H1 (cell line): Measurements from ENCODE around the gene DAPK3. TPM values are rescaled to one million over a fixed set of nuclear protein-coding genes. Genes with fewer than 3 reads are reported as not detected.

Experiments used
- CTCF ChIA-PET: fragments of 300-600 bp; sonication (Branson Sonifier 250); formaldehyde crosslinking; loops from one replicate; lab custom pipeline; 2021; ENCODE audit not compliant: partially characterized antibody; lab: Charles Lee
- POLR2A ChIA-PET: fragments of 300-600 bp; sonication (Branson Sonifier 250); formaldehyde crosslinking; loops from one replicate; lab custom pipeline; 2021; ENCODE audit warnings: inconsistent platforms; ENCODE audit not compliant: partially characterized antibody; lab: Charles Lee
- DNase-seq, 2 experiments: peaks; one replicate each; pipeline versions ENCODE4 v3.0.0 to v3.0.0-alpha.2; 2010 to 2022; ENCODE audit warnings: low spot score in 2 of 2, low read depth in 1 of 2, mixed read lengths in 1 of 2
- FAIRE-seq: peaks from 2 replicates; lab custom pipeline; 2011; peaks lifted over from hg19 to GRCh38; lab: Jason Lieb, UNC
- H2AFZ ChIP-seq: 2 replicates; pipeline ENCODE4 v1.8.1; 2012; ENCODE audit warnings: low read length, inconsistent platforms
- H2AK5ac ChIP-seq: 2 replicates; pipeline ENCODE4 v1.6.1; 2013; ENCODE audit warnings: low read depth, low read length
- H2BK120ac ChIP-seq: replicated peaks from 2 replicates; pipeline ENCODE3; 2013; ENCODE audit warnings: low read depth, low read length, inconsistent platforms
- H2BK12ac ChIP-seq: 2 replicates; pipeline ENCODE4 v1.6.1; 2013; ENCODE audit warnings: low read depth, low read length
- H2BK15ac ChIP-seq: 2 replicates; pipeline ENCODE4 v1.6.1; 2013; ENCODE audit warnings: low read length
- H2BK20ac ChIP-seq: 2 replicates; pipeline ENCODE4 v1.6.1; 2013; ENCODE audit warnings: low read length
- H2BK5ac ChIP-seq: 2 replicates; pipeline ENCODE4 v1.6.1; 2013; ENCODE audit warnings: low read depth, low read length
- H3K14ac ChIP-seq: 2 replicates; pipeline ENCODE4 v1.6.1; 2013; ENCODE audit warnings: inconsistent platforms; ENCODE audit not compliant: insufficient read length
- H3K18ac ChIP-seq: 2 replicates; pipeline ENCODE4 v1.6.1; 2013; ENCODE audit warnings: low read length; ENCODE audit errors: extremely low read depth
- H3K23ac ChIP-seq: 2 replicates; pipeline ENCODE4 v1.6.1; 2013; ENCODE audit warnings: inconsistent platforms; ENCODE audit not compliant: insufficient read length
- H3K23me2 ChIP-seq: 2 replicates; pipeline ENCODE4 v1.6.1; 2013; ENCODE audit warnings: low read depth, low read length
- H3K27ac ChIP-seq: 2 replicates; pipeline ENCODE4 v1.6.1; 2011; ENCODE audit warnings: low read depth, low read length, inconsistent platforms
- H3K27me3 ChIP-seq, 4 experiments: replicated peaks in 1 of 4; 1 replicate in 1 of 4; 2 replicates in 3 of 4; pipeline versions ENCODE4 v1.6.1 to v1.8.1; 2011 to 2013; ENCODE audit warnings: low read length in 3 of 4, mild to moderate bottlenecking in 3 of 4, inconsistent platforms in 2 of 4, mixed read lengths in 2 of 4, moderate library complexity in 1 of 4; ENCODE audit not compliant: control insufficient read depth in 3 of 4, insufficient read depth in 3 of 4; ENCODE audit errors: extremely low read depth in 1 of 4
- H3K36me3 ChIP-seq, 4 experiments: 2 replicates each; pipeline versions ENCODE4 v1.6.1 to v1.8.1; 2011 to 2013; ENCODE audit warnings: mild to moderate bottlenecking in 4 of 4, low read length in 3 of 4, moderate library complexity in 2 of 4, control low read depth in 1 of 4, inconsistent platforms in 1 of 4; ENCODE audit not compliant: insufficient read depth in 4 of 4, control insufficient read depth in 2 of 4
- H3K4ac ChIP-seq: replicated peaks from 2 replicates; pipeline ENCODE3; 2013; ENCODE audit warnings: low read length, low read depth, mixed read lengths, inconsistent platforms; ENCODE audit not compliant: insufficient read length
- H3K4me1 ChIP-seq, 4 experiments: replicated peaks in 1 of 4; 1 replicate in 1 of 4; 2 replicates in 3 of 4; pipeline versions ENCODE4 v1.6.1 to v1.8.1; 2011 to 2013; ENCODE audit warnings: low read length in 3 of 4, inconsistent platforms in 2 of 4, mixed read lengths in 1 of 4; ENCODE audit not compliant: insufficient read depth in 4 of 4, control insufficient read depth in 3 of 4
- H3K4me2 ChIP-seq, 2 experiments: 2 replicates each; pipeline versions ENCODE4 v1.6.1 to v1.8.1; 2011 to 2013; ENCODE audit warnings: low read depth in 2 of 2, low read length in 2 of 2, control low read depth in 1 of 2, inconsistent platforms in 1 of 2, mild to moderate bottlenecking in 1 of 2; ENCODE audit not compliant: insufficient read depth in 1 of 2
- H3K4me3 ChIP-seq, 4 experiments: fragments of 200-600, 300-600 bp in 1 of 4; sonication (generic), shearing (Covaris generic), sonication (Bioruptor Twin) in 1 of 4; 2 replicates each; pipeline versions ENCODE4 v1.5.1 to v1.8.1; 2011 to 2016; ENCODE audit warnings: low read length in 4 of 4, low read depth in 3 of 4, control low read depth in 2 of 4, inconsistent platforms in 2 of 4, mild to moderate bottlenecking in 2 of 4, mixed read lengths in 1 of 4, moderate library complexity in 1 of 4; ENCODE audit not compliant: insufficient read depth in 2 of 4; ENCODE audit errors: extremely low read depth in 1 of 4
- H3K56ac ChIP-seq: replicated peaks from 2 replicates; pipeline ENCODE3; 2013; ENCODE audit warnings: low read depth, mild to moderate bottlenecking, mixed read lengths, low read length, inconsistent platforms; ENCODE audit not compliant: insufficient read length
- H3K79me1 ChIP-seq: 2 replicates; pipeline ENCODE4 v1.6.1; 2013; ENCODE audit warnings: low read depth, low read length, control low read depth
- H3K79me2 ChIP-seq, 2 experiments: 2 replicates each; pipeline versions ENCODE4 v1.6.1 to v1.8.1; 2012 to 2013; ENCODE audit warnings: low read length in 2 of 2, mild to moderate bottlenecking in 2 of 2, inconsistent platforms in 1 of 2; ENCODE audit not compliant: insufficient read depth in 2 of 2, control insufficient read depth in 1 of 2
- H3K9ac ChIP-seq, 4 experiments: replicated peaks in 1 of 4; 1 replicate in 1 of 4; 2 replicates in 3 of 4; pipeline versions ENCODE4 v1.6.1 to v1.8.1; 2011 to 2013; ENCODE audit warnings: low read depth in 3 of 4, low read length in 3 of 4, control low read depth in 2 of 4, mild to moderate bottlenecking in 2 of 4, moderate library complexity in 2 of 4, inconsistent platforms in 1 of 4; ENCODE audit errors: extremely low read depth in 1 of 4
- H3K9me3 ChIP-seq, 2 experiments: 2 replicates each; pipeline versions ENCODE4 v1.6.1 to v1.8.1; 2012 to 2013; ENCODE audit warnings: mild to moderate bottlenecking in 2 of 2, moderate library complexity in 2 of 2, control low read depth in 1 of 2, inconsistent platforms in 1 of 2, low read depth in 1 of 2, low read length in 1 of 2, mixed read lengths in 1 of 2; ENCODE audit not compliant: insufficient read depth in 2 of 2
- H4K20me1 ChIP-seq, 2 experiments: replicated peaks in 1 of 2; 2 replicates each; pipeline versions ENCODE3 to v1.8.1; 2011 to 2013; ENCODE audit warnings: inconsistent platforms in 2 of 2, low read length in 2 of 2, mild to moderate bottlenecking in 1 of 2; ENCODE audit not compliant: insufficient read depth in 2 of 2, control insufficient read depth in 1 of 2
- H4K5ac ChIP-seq: 2 replicates; pipeline ENCODE4 v1.6.1; 2013; ENCODE audit warnings: low read length, low read depth, mixed read lengths, inconsistent platforms; ENCODE audit not compliant: insufficient read length
- H4K8ac ChIP-seq: 2 replicates; pipeline ENCODE4 v1.8.0; 2013; ENCODE audit warnings: mild to moderate bottlenecking, moderate library complexity, low read length, inconsistent platforms; ENCODE audit not compliant: insufficient read depth; ENCODE audit errors: extremely low read depth
- H4K91ac ChIP-seq: replicated peaks from 2 replicates; pipeline ENCODE3; 2013; ENCODE audit warnings: low read length, mixed read lengths, inconsistent platforms; ENCODE audit not compliant: insufficient read length
- BACH1 ChIP-seq: IDR thresholded peaks from 2 replicates; pipeline ENCODE4 v1.6.1; 2012; ENCODE audit warnings: low read length, improper control_type of control experiment
- CBX8 ChIP-seq: fragments of 300-800, 300-1000 bp; sonication (generic); IDR thresholded peaks from 2 replicates; pipeline ENCODE4 v1.7.1; 2016; ENCODE audit warnings: low read depth, low read length, borderline replicate concordance
- CTBP2 ChIP-seq: IDR thresholded peaks from 2 replicates; pipeline ENCODE4 v1.7.0; 2011; ENCODE audit warnings: borderline replicate concordance, mild to moderate bottlenecking, moderate library complexity, mixed read lengths, low read length; ENCODE audit not compliant: insufficient read depth, insufficient read length
- GTF2F1 ChIP-seq: IDR thresholded peaks from 2 replicates; pipeline ENCODE4 v1.6.1; 2012; ENCODE audit warnings: low read depth, low read length, improper control_type of control experiment, borderline replicate concordance
- KDM1A ChIP-seq: fragments of 200-600, 300-600 bp; sonication (generic); IDR thresholded peaks from 2 replicates; pipeline ENCODE4 v1.7.1; 2016; ENCODE audit warnings: mild to moderate bottlenecking, low read length, borderline replicate concordance
- KDM4A ChIP-seq: IDR thresholded peaks from one replicate; pipeline ENCODE4 v1.7.1; 2012; ENCODE audit warnings: low read depth, mild to moderate bottlenecking, moderate library complexity, low read length, inconsistent platforms; ENCODE audit not compliant: severe bottlenecking
- POLR2AphosphoS5 ChIP-seq: IDR thresholded peaks from 2 replicates; pipeline ENCODE4 v1.6.1; 2011; ENCODE audit warnings: low read depth, low read length
- YY1 ChIP-seq: IDR thresholded peaks from 2 replicates; pipeline ENCODE4 v1.6.1; 2011; ENCODE audit warnings: low read depth, mild to moderate bottlenecking, low read length
- WGBS, 2 experiments: shearing (Covaris generic) in 1 of 2; methylation state at CpG; one replicate each; pipeline versions ENCODE4 v1.1.6 to v1.1.7; 2013 to 2015; ENCODE audit warnings: low lambda C conversion rate in 2 of 2, mixed read lengths in 2 of 2, inconsistent platforms in 1 of 2, low coverage in 1 of 2, missing lambda C conversion rate in 1 of 2; ENCODE audit not compliant: insufficient replicate concordance in 2 of 2, insufficient coverage in 1 of 2, insufficient read length in 1 of 2; ENCODE audit errors: extremely low coverage in 1 of 2, missing lambda C conversion rate in 1 of 2; 5-methylcytosine and 5-hydroxymethylcytosine counted together
- polyA plus RNA-seq, 7 experiments: library from polyadenylated mRNA; depleted of rRNA in 3 of 7; stranded (reverse) in 5 of 7; unstranded in 2 of 7; fragments of >200 nt in 5 of 7; fragments of 200-250 nt in 2 of 7; gene quantifications; 1 replicate in 5 of 7; 2 replicates in 1 of 7; 4 replicates in 1 of 7; pipeline versions ENCODE4 v1.2.1 to v1.2.3, GENCODE V29; 2011 to 2013; ENCODE audit warnings: missing spikeins in 2 of 7, mixed read lengths in 2 of 7
- total RNA-seq: library from RNA; stranded (reverse); fragmentation: NEBNext Ultra II Directional; extraction: Animal tissue kit (Norgen Biotek cat#: 25700); gene quantifications from 2 replicates; pipeline ENCODE4 v1.2.1, GENCODE V29; 2021

The DAPK3 gene
- total and polyA plus RNA-seq, 2 of the 8 experiments (the other 6 are each of a cell fraction or from before 2014, with no cell fraction given): 53.2 to 78.1 TPM

GRCh38 chr19:4013886-4014540 is 43.1 kb upstream of the DAPK3 start:
- 0 out of 2 replicates have a peak overlapping the region, but pooled peaks have one; percentile 22 for H4K8ac ChIP-seq
- H3K14ac ChIP-seq: no peak overlapping the region
- H3K56ac ChIP-seq: no peak overlapping the region
- peaks cover 21% of the 10 kb centered on the region for H3K79me1 ChIP-seq
- no peak overlapping the region for H2BK120ac ChIP-seq
- H4K91ac ChIP-seq: no peak overlapping the region
- FAIRE-seq: no peak
- no peaks in the 10 kb centered on the region for H3K9me3 ChIP-seq
- H2AK5ac ChIP-seq: no peak overlapping the region
- H3K27me3 ChIP-seq: no peaks in the 10 kb centered on the region
- H3K4me2 ChIP-seq: no peak overlapping the region
- ChIA-PET POLR2A (interaction anchor here (0.9 to 2.4 kb wide), 4 partner anchors 29 to 51 kb away, joined by 3 to 12 read pairs (median 4); partner anchors contain the start of gene EEF2), CTCF (interaction anchor here (1.0 kb wide), 1 partner anchor 231 kb away, joined by 3 read pairs; no protein-coding TSS in a partner anchor)
- no peak overlapping the region for H3K18ac ChIP-seq
- 95% methylated on average over 19 of the region's 20 CpGs; no CpG with 5 or more reads in 1 of the 2 experiments for WGBS, 2 experiments
- peaks cover 7 to 66% of the 10 kb centered on the region in 2 experiments; a peak in 3 of 4 replicates for H3K79me2 ChIP-seq
- no peak overlapping the region for H2AFZ ChIP-seq
- no peak overlapping the region for H3K4ac ChIP-seq
- peaks cover 33 to 43% of the 10 kb centered on the region in 2 experiments for H4K20me1 ChIP-seq
- no peaks in the 10 kb centered on the region; the same call in 1 of the 2 replicates for H3K23me2 ChIP-seq
- H2BK5ac ChIP-seq: no peak overlapping the region; the same call in 1 of the 2 replicates
- H3K27ac ChIP-seq: no peak overlapping the region
- TF ChIP-seq GTF2F1 (no peak), POLR2AphosphoS5 (no peak), KDM4A (no peak), KDM1A (no peak), YY1 (no peak), BACH1 (no peak), CTBP2 (no peak), CBX8 (no peak)
- peaks cover 0 to 5% (median 3%) of the 10 kb centered on the region in 4 experiments; a peak in 5 of 7 replicates for H3K4me1 ChIP-seq
- no peak overlapping the region for H3K4me3 ChIP-seq
- no peak overlapping the region for H2BK15ac ChIP-seq
- no peak overlapping the region for H2BK20ac ChIP-seq
- no peak overlapping the region for H2BK12ac ChIP-seq
- DNase-seq: no peak
- no peak overlapping the region for H3K9ac ChIP-seq
- no peak overlapping the region for H4K5ac ChIP-seq
- H3K36me3 ChIP-seq: peaks cover 0 to 26% (median 7%) of the 10 kb centered on the region in 4 experiments; a peak in 5 of 8 replicates
- H3K23ac ChIP-seq: no peak overlapping the region
